Measurements from ENCODE around the gene CSF3R. TPM values are rescaled to one million over a fixed set of nuclear protein-coding genes. Genes with fewer than 3 reads are reported as not detected.
"Not testable (repeated sequence)": the region's sequence is repeated elsewhere in the genome, so short reads cannot be mapped to it uniquely, and the experiment has no call there.

The CSF3R gene
- total RNA-seq, 1 donor from 2014 or later = not detected

GRCh38 chr1:36508257-36508656 is 25.5 kb upstream of the CSF3R start:
- Mint-ChIP-seq H3K27ac (ENCODE audit: unreplicated experiment) (no peak overlapping the region), H3K9me3 (ENCODE audit: unreplicated experiment) (peaks cover 5% of the 10 kb centered on the region), H3K36me3 (ENCODE audit: unreplicated experiment) (no peaks in the 10 kb centered on the region), H3K4me3 (ENCODE audit: unreplicated experiment) (no peak overlapping the region), H3K27me3 (ENCODE audit: unreplicated experiment) (peaks cover 10% of the 10 kb centered on the region), H3K4me1 (ENCODE audit: low read depth, unreplicated experiment) (peaks cover 10% of the 10 kb centered on the region)
- no peak for TF ChIP-seq CTCF (IDR thresholded peaks at IDR 0.05; ENCODE audit: partially characterized antibody, unreplicated experiment)
- no peak for DNase-seq

- peaks cover 10% of the 10 kb centered on the region for H3K27me3 Mint-ChIP-seq (ENCODE audit: unreplicated experiment)
- no peaks in the 10 kb centered on the region for H3K36me3 Mint-ChIP-seq (ENCODE audit: unreplicated experiment)
- DNase-seq = no peak
- H3K4me3 Mint-ChIP-seq (ENCODE audit: unreplicated experiment) = no peak overlapping the region
- TF ChIP-seq CTCF (IDR thresholded peaks at IDR 0.05; ENCODE audit: partially characterized antibody, unreplicated experiment) = no peak
- peaks cover 3% of the 10 kb centered on the region for H3K9me3 Mint-ChIP-seq (ENCODE audit: unreplicated experiment)
- H3K27ac Mint-ChIP-seq (ENCODE audit: unreplicated experiment) = no peak overlapping the region
- H3K4me1 Mint-ChIP-seq (ENCODE audit: low read depth, unreplicated experiment) = peaks cover 10% of the 10 kb centered on the region
Measured at GRCh38 chr1:36506276-36506920, 23.7 kb upstream of the CSF3R start.

GRCh38 chr1:36503733-36504132 is 21.0 kb upstream of the CSF3R start:
- no peak for TF ChIP-seq CTCF (IDR thresholded peaks at IDR 0.05; ENCODE audit: partially characterized antibody, unreplicated experiment)
- Mint-ChIP-seq H3K9me3 (ENCODE audit: unreplicated experiment) (no peaks in the 10 kb centered on the region), H3K27me3 (ENCODE audit: unreplicated experiment) (peaks cover 8% of the 10 kb centered on the region), H3K27ac (ENCODE audit: unreplicated experiment) (no peak overlapping the region), H3K4me1 (ENCODE audit: low read depth, unreplicated experiment) (peaks cover 6% of the 10 kb centered on the region), H3K36me3 (ENCODE audit: unreplicated experiment) (no peaks in the 10 kb centered on the region), H3K4me3 (ENCODE audit: unreplicated experiment) (no peak overlapping the region)
- DNase-seq = no peak

GRCh38 chr1:36503159-36503558 is 20.4 kb upstream of the CSF3R start:
- Mint-ChIP-seq H3K9me3 (ENCODE audit: unreplicated experiment) (no peaks in the 10 kb centered on the region), H3K36me3 (ENCODE audit: unreplicated experiment) (no peaks in the 10 kb centered on the region), H3K27ac (ENCODE audit: unreplicated experiment) (no peak overlapping the region), H3K27me3 (ENCODE audit: unreplicated experiment) (peaks cover 8% of the 10 kb centered on the region), H3K4me3 (ENCODE audit: unreplicated experiment) (no peak overlapping the region), H3K4me1 (ENCODE audit: low read depth, unreplicated experiment) (peaks cover 1% of the 10 kb centered on the region)
- no peak for DNase-seq
- TF ChIP-seq CTCF (IDR thresholded peaks at IDR 0.05; ENCODE audit: partially characterized antibody, unreplicated experiment) = no peak

- no peak for DNase-seq
- no peak for TF ChIP-seq CTCF (IDR thresholded peaks at IDR 0.05; ENCODE audit: partially characterized antibody, unreplicated experiment)
- Mint-ChIP-seq H3K4me3 (ENCODE audit: unreplicated experiment) (no peak overlapping the region), H3K4me1 (ENCODE audit: low read depth, unreplicated experiment) (no peaks in the 10 kb centered on the region), H3K27me3 (ENCODE audit: unreplicated experiment) (peaks cover 6% of the 10 kb centered on the region), H3K9me3 (ENCODE audit: unreplicated experiment) (no peaks in the 10 kb centered on the region), H3K27ac (ENCODE audit: unreplicated experiment) (no peak overlapping the region), H3K36me3 (ENCODE audit: unreplicated experiment) (no peaks in the 10 kb centered on the region)
Measured at GRCh38 chr1:36502616-36503015, 19.9 kb upstream of the CSF3R start.

GRCh38 chr1:36501911-36502310 is 19.2 kb upstream of the CSF3R start:
- not testable (repeated sequence) for H3K9me3 Mint-ChIP-seq (ENCODE audit: unreplicated experiment); H3K4me3 Mint-ChIP-seq (ENCODE audit: unreplicated experiment); H3K36me3 Mint-ChIP-seq (ENCODE audit: unreplicated experiment); DNase-seq; H3K27me3 Mint-ChIP-seq (ENCODE audit: unreplicated experiment); H3K4me1 Mint-ChIP-seq (ENCODE audit: low read depth, unreplicated experiment); H3K27ac Mint-ChIP-seq (ENCODE audit: unreplicated experiment)

All from glutamatergic neuron (in vitro differentiated cells).